MG63 (cell line): Measurements from ENCODE around the gene GRB10. TPM values are rescaled to one million over a fixed set of nuclear protein-coding genes. Genes with fewer than 3 reads are reported as not detected.
A peak's percentile ranks its signal among the peaks of the same experiment; 100 is the strongest.

Experiments
- DNase-seq: peaks from one replicate; pipeline ENCODE4 v3.0.0-alpha.2; 2020
- H3K27me3 ChIP-seq: fragments of 250-450 bp; sonication (Bioruptor Pico); 2 replicates; pipeline ENCODE4 v1.5.1; 2020; ENCODE audit warnings: mild to moderate bottlenecking, moderate library complexity
- H3K36me3 ChIP-seq: fragments of 250-450 bp; sonication (Bioruptor Pico); 2 replicates; pipeline ENCODE4 v1.5.1; 2020; ENCODE audit warnings: mild to moderate bottlenecking, moderate library complexity
- H3K4me3 ChIP-seq: fragments of 250-450 bp; sonication (Bioruptor Pico); 2 replicates; pipeline ENCODE4 v1.5.1; 2020; ENCODE audit warnings: mild to moderate bottlenecking, moderate library complexity
- H3K9me3 ChIP-seq: fragments of 250-450 bp; sonication (Bioruptor Pico); 2 replicates; pipeline ENCODE4 v1.5.1; 2020; ENCODE audit warnings: mild to moderate bottlenecking, moderate library complexity
- total RNA-seq: library from RNA; depleted of rRNA; stranded (reverse); fragments of >200 nt; shearing (Covaris generic); gene quantifications from 2 replicates; pipeline ENCODE4 v1.2.3, GENCODE V29; 2014; ENCODE audit warnings: low replicate concordance

GRB10 gene
- total RNA-seq, 1 experiment from 2014 or later, result 33.1 TPM

GRCh38 chr7:50684011-50684712 is 98.5 kb downstream of the GRB10 start:
- Histone ChIP-seq H3K27me3 (no peaks in the 10 kb centered on the region), H3K9me3 (no peaks in the 10 kb centered on the region), H3K4me3 (no peak overlapping the region), H3K36me3 (no peaks in the 10 kb centered on the region; the same call in none of the 2 replicates)
- no peak for DNase-seq

- H3K4me3 ChIP-seq, result no peak overlapping the region
- H3K27me3 ChIP-seq, result no peaks in the 10 kb centered on the region
- no peaks in the 10 kb centered on the region; the same call in none of the 2 replicates for H3K36me3 ChIP-seq
- DNase-seq, result no peak
- H3K9me3 ChIP-seq, result no peaks in the 10 kb centered on the region
These were observed 100.1 kb downstream of the GRB10 start for GRCh38 chr7:50682573-50682972.

- Histone ChIP-seq H3K9me3 (no peaks in the 10 kb centered on the region), H3K36me3 (no peaks in the 10 kb centered on the region; the same call in none of the 2 replicates), H3K27me3 (no peaks in the 10 kb centered on the region), H3K4me3 (no peak overlapping the region)
- peak; percentile 62 for DNase-seq
These were observed 100.6 kb downstream of the GRB10 start for GRCh38 chr7:50682079-50682478.

- H3K9me3 ChIP-seq, result no peaks in the 10 kb centered on the region
- no peaks in the 10 kb centered on the region; the same call in none of the 2 replicates for H3K36me3 ChIP-seq
- no peak overlapping the region for H3K4me3 ChIP-seq
- H3K27me3 ChIP-seq, result no peaks in the 10 kb centered on the region
- DNase-seq, result no peak
These were observed 101.2 kb downstream of the GRB10 start for GRCh38 chr7:50681432-50682045.

GRCh38 chr7:50679218-50680007 is 103.3 kb downstream of the GRB10 start:
- Histone ChIP-seq H3K27me3 (no peaks in the 10 kb centered on the region), H3K36me3 (no peaks in the 10 kb centered on the region; the same call in 1 of the 2 replicates), H3K4me3 (no peak overlapping the region), H3K9me3 (no peaks in the 10 kb centered on the region)
- no peak for DNase-seq

GRCh38 chr7:50678586-50678985 is 104.1 kb downstream of the GRB10 start:
- H3K9me3 ChIP-seq, result no peaks in the 10 kb centered on the region
- no peak for DNase-seq
- peaks cover 5% of the 10 kb centered on the region for H3K36me3 ChIP-seq
- no peak overlapping the region for H3K4me3 ChIP-seq
- H3K27me3 ChIP-seq, result no peaks in the 10 kb centered on the region

- Histone ChIP-seq H3K27me3 (no peaks in the 10 kb centered on the region), H3K9me3 (no peaks in the 10 kb centered on the region), H3K4me3 (no peak overlapping the region), H3K36me3 (peaks cover 6% of the 10 kb centered on the region)
- DNase-seq, result no peak
These were observed 105.1 kb downstream of the GRB10 start for GRCh38 chr7:50677638-50677996.

GRCh38 chr7:50676740-50677637 is 105.7 kb downstream of the GRB10 start:
- H3K9me3 ChIP-seq, result no peaks in the 10 kb centered on the region
- H3K4me3 ChIP-seq, result no peak overlapping the region
- no peaks in the 10 kb centered on the region for H3K27me3 ChIP-seq
- peaks cover 6% of the 10 kb centered on the region for H3K36me3 ChIP-seq
- DNase-seq, result no peak

- Histone ChIP-seq H3K9me3 (no peaks in the 10 kb centered on the region), H3K36me3 (peaks cover 6% of the 10 kb centered on the region), H3K27me3 (no peaks in the 10 kb centered on the region), H3K4me3 (no peak overlapping the region)
- no peak for DNase-seq
These were observed 106.6 kb downstream of the GRB10 start for GRCh38 chr7:50676079-50676478.

- Histone ChIP-seq H3K36me3 (peaks cover 6% of the 10 kb centered on the region), H3K4me3 (no peak overlapping the region), H3K27me3 (no peaks in the 10 kb centered on the region), H3K9me3 (no peaks in the 10 kb centered on the region)
- DNase-seq, result no peak
These were observed 107.5 kb downstream of the GRB10 start for GRCh38 chr7:50674896-50675835.

GRCh38 chr7:50674299-50674698 is 108.4 kb downstream of the GRB10 start:
- no peak for DNase-seq
- H3K9me3 ChIP-seq, result no peaks in the 10 kb centered on the region
- H3K36me3 ChIP-seq, result peaks cover 6% of the 10 kb centered on the region
- H3K27me3 ChIP-seq, result no peaks in the 10 kb centered on the region
- no peak overlapping the region for H3K4me3 ChIP-seq

GRCh38 chr7:50673096-50673495 is 109.6 kb downstream of the GRB10 start:
- no peaks in the 10 kb centered on the region for H3K27me3 ChIP-seq
- H3K4me3 ChIP-seq, result no peak overlapping the region
- H3K36me3 ChIP-seq, result peaks cover 6% of the 10 kb centered on the region
- DNase-seq, result no peak
- H3K9me3 ChIP-seq, result no peaks in the 10 kb centered on the region

GRCh38 chr7:50672045-50672444 is 110.7 kb downstream of the GRB10 start:
- H3K9me3 ChIP-seq, result no peaks in the 10 kb centered on the region
- H3K27me3 ChIP-seq, result no peaks in the 10 kb centered on the region
- H3K36me3 ChIP-seq, result peaks cover 6% of the 10 kb centered on the region
- no peak overlapping the region for H3K4me3 ChIP-seq
- no peak for DNase-seq

GRCh38 chr7:50671386-50671785 is 111.3 kb downstream of the GRB10 start:
- H3K4me3 ChIP-seq, result no peak overlapping the region
- no peaks in the 10 kb centered on the region for H3K27me3 ChIP-seq
- no peak for DNase-seq
- H3K36me3 ChIP-seq, result peaks cover 6% of the 10 kb centered on the region
- H3K9me3 ChIP-seq, result no peaks in the 10 kb centered on the region

- peaks cover 6% of the 10 kb centered on the region for H3K36me3 ChIP-seq
- no peak for DNase-seq
- H3K27me3 ChIP-seq, result no peaks in the 10 kb centered on the region
- no peaks in the 10 kb centered on the region for H3K9me3 ChIP-seq
- H3K4me3 ChIP-seq, result no peak overlapping the region
These were observed 112.8 kb downstream of the GRB10 start for GRCh38 chr7:50669890-50670289.
